MCF 10A (cell line): ENCODE results near the gene SGTA. TPM values are rescaled to one million over a fixed set of nuclear protein-coding genes. Genes with fewer than 3 reads are reported as not detected.

Source experiments
- BruUV-seq: library from RNA; stranded (reverse); fragments of 400-500 nt; replicated peaks from 2 replicates; lab custom pipeline; 2021; lab: Mats Ljungman, UMichigan
- CTCF ChIA-PET: fragments of 300-600 bp; sonication (Branson Sonifier 250); formaldehyde crosslinking; extraction: SDS; loops from one replicate; lab custom pipeline; 2021; ENCODE audit warnings: antibody characterized with exemption, inconsistent platforms; lab: Yijun Ruan, JAX
- POLR2A ChIA-PET: fragments of 300-600, 350-650 bp; sonication (Branson Sonifier 250); formaldehyde crosslinking; extraction: SDS; loops from one replicate; lab custom pipeline; 2020; ENCODE audit warnings: antibody characterized with exemption, inconsistent platforms; lab: Yijun Ruan, JAX
- DNase-seq: peaks from one replicate; pipeline ENCODE4 v3.0.0-alpha.2; 2018; ENCODE audit not compliant: unreplicated experiment
- H3K27ac Mint-ChIP-seq: one replicate; pipeline ENCODE4 v1.8.0; 2022; ENCODE audit warnings: mild to moderate bottlenecking, low read depth, mixed read lengths; ENCODE audit not compliant: unreplicated experiment
- H3K27me3 Mint-ChIP-seq: one replicate; pipeline ENCODE4 v1.8.0; 2022; ENCODE audit warnings: mixed read lengths; ENCODE audit not compliant: insufficient read depth, unreplicated experiment
- H3K36me3 Mint-ChIP-seq: one replicate; pipeline ENCODE4 v1.8.0; 2022; ENCODE audit warnings: mild to moderate bottlenecking, moderate library complexity, mixed read lengths; ENCODE audit not compliant: insufficient read depth, unreplicated experiment
- H3K4me1 Mint-ChIP-seq: one replicate; pipeline ENCODE4 v1.8.0; 2022; ENCODE audit warnings: mixed read lengths; ENCODE audit not compliant: insufficient read depth, unreplicated experiment
- H3K4me3 Mint-ChIP-seq: one replicate; pipeline ENCODE4 v1.8.0; 2022; ENCODE audit warnings: mild to moderate bottlenecking, moderate library complexity, mixed read lengths; ENCODE audit not compliant: unreplicated experiment
- H3K9me3 Mint-ChIP-seq: one replicate; pipeline ENCODE4 v1.8.0; 2022; ENCODE audit warnings: mixed read lengths; ENCODE audit not compliant: unreplicated experiment
- CTCF ChIP-seq: fragments of 200-600 bp; IDR thresholded peaks from one replicate; pipeline ENCODE4 v1.8.0; 2022; ENCODE audit warnings: antibody characterized with exemption, mild to moderate bottlenecking; ENCODE audit not compliant: unreplicated experiment
- intact Hi-C: fragments of 100-400 bp; cut with micrococcal nuclease; formaldehyde crosslinking; loops from 2 replicates; pipeline ENCODE4 v1.14.1; 2022
- total RNA-seq: library from RNA; stranded (reverse); gene quantifications from 2 replicates; pipeline ENCODE4 v1.2.3, GENCODE V29; 2022

Gene SGTA
- total RNA-seq, 1 experiment from 2014 or later: 66.6 TPM

- intact Hi-C loops: no loop called here
- Mint-ChIP-seq H3K27me3 (no peaks in the 10 kb centered on the region), H3K4me1 (no peaks in the 10 kb centered on the region), H3K4me3 (no peak overlapping the region), H3K9me3 (no peaks in the 10 kb centered on the region), H3K36me3 (peaks cover 73% of the 10 kb centered on the region), H3K27ac (no peak overlapping the region)
- TF ChIP-seq CTCF: no peak
- ChIA-PET CTCF (interaction anchor here (0.6 to 1.3 kb wide), 2 partner anchors 15 to 213 kb away, joined by 3 to 7 read pairs; no protein-coding TSS in a partner anchor), POLR2A (interaction anchor here (0.8 to 0.9 kb wide), 2 partner anchors 25 to 507 kb away, joined by 3 read pairs; partner anchors contain the start of gene SLC39A3)
- BruUV-seq: no TSS peak
- no peak for DNase-seq
These were observed 18.1 kb downstream of the SGTA start for GRCh38 chr19:2764945-2765344.

- H3K4me1 Mint-ChIP-seq: no peaks in the 10 kb centered on the region
- CTCF ChIA-PET: interaction anchor here (0.6 to 1.3 kb wide), 2 partner anchors 14 to 568 kb away, joined by 3 to 7 read pairs; no protein-coding TSS in a partner anchor
- POLR2A ChIA-PET: interaction anchor here (0.9 kb wide), 1 partner anchor 508 kb away, joined by 3 read pairs; no protein-coding TSS in a partner anchor
- intact Hi-C loops: no loop called here
- TF ChIP-seq CTCF: no peak
- no peaks in the 10 kb centered on the region for H3K9me3 Mint-ChIP-seq
- DNase-seq: no peak
- no peak overlapping the region for H3K27ac Mint-ChIP-seq
- no peaks in the 10 kb centered on the region for H3K27me3 Mint-ChIP-seq
- peaks cover 71% of the 10 kb centered on the region for H3K36me3 Mint-ChIP-seq
- no peak overlapping the region for H3K4me3 Mint-ChIP-seq
- no TSS peak for BruUV-seq
These were observed 19.4 kb downstream of the SGTA start for GRCh38 chr19:2763687-2764086.

- POLR2A ChIA-PET: no interaction called here
- intact Hi-C loops: no loop called here
- Mint-ChIP-seq H3K36me3 (peaks cover 75% of the 10 kb centered on the region), H3K4me1 (no peaks in the 10 kb centered on the region), H3K4me3 (no peak overlapping the region), H3K9me3 (no peaks in the 10 kb centered on the region), H3K27ac (no peak overlapping the region), H3K27me3 (no peaks in the 10 kb centered on the region)
- DNase-seq: no peak
- no peak for TF ChIP-seq CTCF
- no TSS peak for BruUV-seq
- CTCF ChIA-PET: interaction anchor here (0.6 kb wide), 1 partner anchor 568 kb away, joined by 3 read pairs; no protein-coding TSS in a partner anchor
These were observed 20.1 kb downstream of the SGTA start for GRCh38 chr19:2762783-2763496.

GRCh38 chr19:2761876-2762782 lies 20.9 kb downstream of the SGTA start:
- no peaks in the 10 kb centered on the region for H3K4me1 Mint-ChIP-seq
- no TSS peak for BruUV-seq
- intact Hi-C loops: no loop called here
- CTCF ChIA-PET: no interaction called here
- no peak overlapping the region for H3K27ac Mint-ChIP-seq
- no peak for DNase-seq
- no peak overlapping the region for H3K4me3 Mint-ChIP-seq
- peaks cover 67% of the 10 kb centered on the region for H3K36me3 Mint-ChIP-seq
- no peak for TF ChIP-seq CTCF
- POLR2A ChIA-PET: no interaction called here
- H3K9me3 Mint-ChIP-seq: no peaks in the 10 kb centered on the region
- H3K27me3 Mint-ChIP-seq: no peaks in the 10 kb centered on the region
